Measurements from ENCODE around the gene MCF2L. TPM values are rescaled to one million over a fixed set of nuclear protein-coding genes. Genes with fewer than 3 reads are reported as not detected.
A peak's percentile ranks its signal among the peaks of the same experiment; 100 is the strongest.

The MCF2L gene
- polyA plus RNA-seq, 10 donors, result 18.2 to 31.6 (median 20.6) TPM

GRCh38 chr13:113123226-113124201 is 154.5 kb downstream of the MCF2L start:
- peak in 2 of 3 donors; percentile 28 to 47 for DNase-seq

- DNase-seq, result peak in 1 of 3 donors; percentile 42
Measured at GRCh38 chr13:113124211-113124970, 155.4 kb downstream of the MCF2L start.

GRCh38 chr13:113125506-113126264 is 156.7 kb downstream of the MCF2L start:
- no peak for DNase-seq

GRCh38 chr13:113126265-113127150 is 157.5 kb downstream of the MCF2L start:
- no peak for DNase-seq

- no peak for DNase-seq
Measured at GRCh38 chr13:113129480-113129879, 160.5 kb downstream of the MCF2L start.

GRCh38 chr13:113129921-113130750 is 161.1 kb downstream of the MCF2L start:
- DNase-seq, result peak in 2 of 3 donors; percentile 10 to 48

GRCh38 chr13:113135281-113135760 is 166.3 kb downstream of the MCF2L start:
- DNase-seq, result no peak

- no peak for DNase-seq
Measured at GRCh38 chr13:113137691-113138298, 168.8 kb downstream of the MCF2L start.

- no peak for DNase-seq
Measured at GRCh38 chr13:113138792-113139551, 170.0 kb downstream of the MCF2L start.

- no peak for DNase-seq
Measured at GRCh38 chr13:113139577-113139976, 170.6 kb downstream of the MCF2L start.

- no peak for DNase-seq
Measured at GRCh38 chr13:113140677-113141600, 171.9 kb downstream of the MCF2L start.

- DNase-seq, result no peak
Measured at GRCh38 chr13:113141601-113141970, 172.6 kb downstream of the MCF2L start.

- DNase-seq, result no peak
Measured at GRCh38 chr13:113142876-113143275, 173.9 kb downstream of the MCF2L start.

GRCh38 chr13:113143466-113144254 is 174.6 kb downstream of the MCF2L start:
- DNase-seq, result no peak

- DNase-seq, result no peak
Measured at GRCh38 chr13:113144255-113144629, 175.2 kb downstream of the MCF2L start.

- DNase-seq, result no peak
Measured at GRCh38 chr13:113145496-113145895, 176.5 kb downstream of the MCF2L start.
